Amygdala (tissue), 56 donors: ENCODE data around the gene CD6.
A peak's percentile ranks its signal among the peaks of the same experiment; 100 is the strongest.

Experiments used
- DNase-seq, 56 donors: peaks; one replicate each; lab custom pipeline; 2025; lab: John Stamatoyannopoulos, UW

The CD6 gene

DNA sequence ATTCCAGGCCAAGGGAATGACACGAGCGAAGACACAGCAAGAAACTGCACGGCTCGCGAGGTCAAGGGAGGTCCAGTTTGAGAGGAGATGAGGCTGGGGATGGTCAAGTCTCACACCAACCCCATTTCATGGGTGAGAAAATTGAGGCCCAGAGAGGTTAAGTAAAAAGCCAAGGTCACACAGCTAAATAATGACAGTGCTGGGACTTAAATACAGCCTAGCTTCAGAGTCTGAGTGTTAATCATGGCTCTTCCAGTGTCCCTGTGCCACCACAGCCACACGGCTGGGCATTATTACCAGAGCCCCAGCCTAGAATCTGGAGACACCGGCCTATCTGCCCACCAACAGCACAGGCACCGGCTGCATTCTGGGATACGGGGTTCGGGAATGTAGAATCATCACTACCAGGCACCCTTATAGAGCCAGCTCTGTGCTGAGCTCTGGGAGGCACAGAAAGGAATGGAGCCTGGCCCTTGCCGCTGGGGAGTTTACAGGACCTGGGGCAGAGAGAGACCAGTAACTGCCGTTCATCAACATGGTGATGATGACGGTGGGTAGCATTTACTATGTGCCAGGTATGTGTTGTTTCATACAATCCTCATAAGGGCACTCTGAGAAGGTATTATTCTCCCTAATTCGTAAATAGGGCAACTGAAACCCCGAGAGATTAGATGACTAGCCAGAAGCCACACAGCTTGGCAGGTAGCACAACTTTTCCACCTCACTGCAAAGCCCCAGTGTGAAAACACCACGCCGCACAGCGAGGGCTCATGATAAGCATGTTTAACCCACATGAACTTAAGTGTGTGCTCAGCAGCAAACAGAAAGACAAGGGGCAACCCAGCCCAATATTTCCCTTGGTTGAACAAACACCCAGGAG lies 51.8 kb downstream of the CD6 start:
- DNase-seq: no peak

GRCh38 chr11:61023966-61024295 lies 52.5 kb downstream of the CD6 start:
- no peak for DNase-seq

- DNase-seq: no peak
Observed at GRCh38 chr11:61024938-61025820, 53.7 kb downstream of the CD6 start.

GRCh38 chr11:61025821-61026120 lies 54.3 kb downstream of the CD6 start:
- DNase-seq: no peak

GRCh38 chr11:61026121-61027031 lies 54.9 kb downstream of the CD6 start:
- peak in 4 of 56 donors; percentile 13 to 25 (median 18) for DNase-seq

- no peak for DNase-seq
Observed at GRCh38 chr11:61027141-61027840, 55.8 kb downstream of the CD6 start.

DNA sequence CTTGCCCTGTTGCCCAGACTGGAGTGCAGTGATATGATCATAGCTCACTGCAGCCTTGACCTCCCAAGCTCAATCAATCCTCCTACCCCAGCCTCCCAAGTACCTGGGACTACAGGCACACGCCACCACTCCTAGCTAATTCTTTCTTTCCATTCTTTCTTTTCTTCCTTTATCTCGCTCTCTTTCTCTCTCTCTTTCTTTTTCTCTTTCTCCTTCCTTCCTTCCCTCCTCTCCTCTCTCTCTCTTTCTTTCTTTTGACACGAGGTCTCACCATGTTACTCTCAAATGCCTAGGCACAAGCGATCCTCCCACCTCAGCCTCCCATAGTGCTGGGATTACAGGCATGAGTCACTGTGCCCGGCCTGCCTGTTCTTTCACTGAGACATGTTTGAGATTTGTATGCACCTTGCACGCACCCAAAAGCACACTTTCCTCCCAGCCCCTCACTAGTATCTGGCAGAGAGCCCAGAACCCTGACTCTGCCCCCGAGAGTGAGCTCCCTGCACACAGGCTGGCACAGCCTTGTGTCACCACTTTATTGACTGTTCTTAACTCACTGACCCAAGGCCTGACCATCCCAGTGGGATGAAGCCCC lies 56.8 kb downstream of the CD6 start:
- DNase-seq: no peak

DNA sequence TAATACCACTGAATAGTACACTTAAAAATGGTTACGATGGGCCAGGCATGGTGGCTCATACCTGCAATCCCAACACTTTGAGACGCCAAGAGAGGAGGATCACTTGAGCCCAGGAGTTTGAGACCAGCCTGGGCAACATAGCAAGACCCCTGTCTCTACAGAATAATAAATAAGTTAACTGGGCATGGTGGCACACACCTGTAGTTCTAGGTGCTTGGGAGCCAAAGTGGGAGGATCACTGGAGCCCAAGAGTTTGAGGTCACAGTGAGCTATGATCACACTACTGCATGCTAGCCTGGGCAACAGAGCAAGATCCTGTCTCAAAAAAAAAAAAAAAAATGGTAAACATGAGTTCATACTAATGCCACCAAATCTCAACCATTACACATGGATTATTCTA lies 61.3 kb downstream of the CD6 start:
- DNase-seq: no peak

- DNase-seq: no peak
Observed at GRCh38 chr11:61033417-61033816, 61.9 kb downstream of the CD6 start.

GRCh38 chr11:61034111-61034510 lies 62.6 kb downstream of the CD6 start:
- no peak for DNase-seq

GRCh38 chr11:61034704-61035525 lies 63.4 kb downstream of the CD6 start:
- peak in 2 of 56 donors; percentile 15 to 32 for DNase-seq

DNA sequence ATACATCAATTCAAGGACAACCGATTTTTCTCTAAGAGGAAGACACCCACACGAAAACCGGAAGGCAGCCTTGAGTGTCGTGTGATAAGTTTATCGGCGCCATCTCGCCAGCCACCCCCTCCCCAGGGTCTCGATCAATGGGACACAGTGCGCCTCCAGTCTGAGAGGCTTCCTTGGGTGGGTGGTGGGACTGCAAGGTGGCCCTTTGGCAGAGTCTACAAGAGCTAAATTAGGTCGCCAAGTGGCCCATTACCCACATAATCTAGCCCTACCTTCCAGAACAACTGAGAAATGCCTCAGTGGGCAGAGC lies 64.0 kb downstream of the CD6 start:
- no peak for DNase-seq

- peak in 12 of 56 donors; percentile 13 to 57 (median 24) for DNase-seq
Observed at GRCh38 chr11:61037441-61038093, 66.1 kb downstream of the CD6 start.

GRCh38 chr11:61039916-61040315 lies 68.4 kb downstream of the CD6 start:
- DNase-seq: no peak

- peak in 13 of 56 donors; percentile 12 to 48 (median 25) for DNase-seq
Observed at GRCh38 chr11:61041755-61042518, 70.5 kb downstream of the CD6 start.

GRCh38 chr11:61042537-61042936 lies 71.1 kb downstream of the CD6 start:
- no peak for DNase-seq

DNA sequence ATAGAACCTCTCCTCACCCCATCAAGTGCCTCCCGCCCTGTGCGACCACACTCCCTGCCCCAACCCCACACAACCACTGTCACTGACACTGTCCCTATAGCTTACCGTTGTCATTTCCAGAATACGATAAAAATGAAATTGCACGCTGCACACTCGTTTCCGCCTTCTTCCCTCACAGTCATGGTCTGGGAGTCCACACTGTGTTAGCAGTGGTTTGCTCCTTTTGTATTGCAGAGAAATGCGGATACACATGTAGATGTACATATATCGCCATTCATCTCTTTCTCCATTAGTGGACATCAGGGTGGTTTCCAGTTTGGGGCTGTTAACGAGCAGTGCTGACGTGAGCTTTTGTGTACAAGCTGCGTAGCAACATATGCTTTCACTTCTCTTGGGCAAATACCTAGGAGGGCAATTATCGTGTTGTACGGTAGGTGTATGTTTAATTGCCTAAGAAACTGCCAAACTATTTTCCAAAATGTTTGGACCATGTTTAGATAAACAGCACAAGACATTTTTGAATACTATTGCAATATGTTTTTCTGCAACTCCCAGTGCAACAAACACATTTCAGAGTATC lies 71.6 kb downstream of the CD6 start:
- DNase-seq: no peak
